NOMO-1 treated with DMSO at 0.1 percent for 48 hours (cell line): ENCODE measurements around the gene UBD.

Experiments
- DNase-seq: peaks from one replicate; lab custom pipeline; 2025; ENCODE audit not compliant: unreplicated experiment; lab: John Stamatoyannopoulos, UW

The UBD gene

GRCh38 chr6:29559524-29560287, at the start of gene UBD:
Gene UBD, minus strand, starts transcription at chr6:29559732. Its CDS starts 31 bp downstream, at chr6:29559701.
- no peak for DNase-seq

- no peak for DNase-seq
These were observed 48.6 kb upstream of the UBD start for GRCh38 chr6:29608131-29608530.

GRCh38 chr6:29603930-29604329, 44.4 kb upstream of the UBD start:
- DNase-seq = no peak

- DNase-seq = no peak
These were observed 43.9 kb upstream of the UBD start for GRCh38 chr6:29603456-29603855.

- DNase-seq = no peak
These were observed 43.2 kb upstream of the UBD start for GRCh38 chr6:29602564-29603361.

- no peak for DNase-seq
These were observed 38.7 kb upstream of the UBD start for GRCh38 chr6:29598172-29598747.

GRCh38 chr6:29597184-29597583, 37.7 kb upstream of the UBD start:
- no peak for DNase-seq

GRCh38 chr6:29596381-29596900, 36.9 kb upstream of the UBD start:
- DNase-seq = no peak

GRCh38 chr6:29593199-29593855, 33.8 kb upstream of the UBD start:
- no peak for DNase-seq

- DNase-seq = no peak
These were observed 32.1 kb upstream of the UBD start for GRCh38 chr6:29591677-29592076.

GRCh38 chr6:29590218-29590808, 30.8 kb upstream of the UBD start:
- peak; percentile 36 for DNase-seq

- peak; percentile 43 for DNase-seq
These were observed 30.0 kb upstream of the UBD start for GRCh38 chr6:29589423-29590048.

- no peak for DNase-seq
These were observed 25.3 kb upstream of the UBD start, which contains the start of gene OR2H2 for GRCh38 chr6:29584821-29585220. Gene OR2H2, plus strand, starts transcription at chr6:29585121. Its CDS starts 2,824 bp downstream, at chr6:29587945.

- DNase-seq = no peak
These were observed 18.0 kb upstream of the UBD start for GRCh38 chr6:29577544-29577943.

GRCh38 chr6:29576056-29576455, 16.5 kb upstream of the UBD start:
- DNase-seq = no peak

GRCh38 chr6:29567991-29568390, 8.5 kb upstream of the UBD start:
- DNase-seq = no peak

- no peak for DNase-seq
These were observed 8.0 kb upstream of the UBD start for GRCh38 chr6:29567541-29567940.

GRCh38 chr6:29566856-29567255, 7.3 kb upstream of the UBD start:
- no peak for DNase-seq

- DNase-seq = no peak
These were observed 5.3 kb upstream of the UBD start for GRCh38 chr6:29564875-29565274.

GRCh38 chr6:29563435-29563965, 4.0 kb upstream of the UBD start:
- peak; percentile 2 for DNase-seq
